Measurements from ENCODE around the gene KLHDC1.

DNA sequence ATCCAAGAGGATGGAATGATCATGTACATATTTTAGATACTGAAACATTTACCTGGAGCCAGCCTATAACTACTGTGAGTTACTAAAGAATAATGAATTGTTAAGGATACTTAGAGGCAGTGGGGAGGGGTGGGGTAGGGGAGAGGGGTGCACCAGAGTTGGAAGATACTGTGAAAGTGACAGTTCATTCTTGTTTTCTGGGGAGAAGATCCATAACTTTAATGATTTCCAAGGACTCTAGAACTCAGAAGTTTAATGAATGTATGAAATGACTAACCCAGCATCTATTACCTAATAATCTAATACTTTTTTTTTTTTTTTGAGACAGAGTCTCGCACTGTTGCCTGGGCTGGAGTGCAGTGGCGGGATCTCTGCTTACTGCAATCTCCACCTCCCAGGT, 85.5 kb downstream of the KLHDC1 start:
- TF ChIP-seq POLR2A (IDR thresholded peaks at IDR 0.05; ENCODE audit: low read depth, low read length) (no peak), TAF1 (IDR thresholded peaks at IDR 0.05; ENCODE audit: low read depth, low read length) (no peak), POLR2AphosphoS5 (IDR thresholded peaks at IDR 0.05; ENCODE audit: low read depth, low read length) (no peak)

All from GM12891 (cell line).